GM12878 (cell line): ENCODE measurements around the gene S100A14. TPM values are rescaled to one million over a fixed set of nuclear protein-coding genes. Genes with fewer than 3 reads are reported as not detected.

Experiments used
- ATF2 ChIP-seq: IDR thresholded peaks from 2 replicates; pipeline ENCODE4 v1.6.1; 2012; ENCODE audit warnings: low read length, inconsistent platforms
- CBX5 ChIP-seq: sonication (generic); IDR thresholded peaks from 2 replicates; pipeline ENCODE4 v1.6.1; 2016; ENCODE audit warnings: low read depth, moderate library complexity, mild to moderate bottlenecking, inconsistent platforms
- DPF2 ChIP-seq: fragments of 450-650 bp; IDR thresholded peaks from 2 replicates; pipeline ENCODE4 v1.6.1; 2017; ENCODE audit warnings: mild to moderate bottlenecking
- FOXK2 ChIP-seq: fragments of 450-650 bp; IDR thresholded peaks from 2 replicates; pipeline ENCODE4 v1.6.1; 2017; ENCODE audit warnings: mild to moderate bottlenecking, moderate library complexity
- IKZF2 ChIP-seq, 2 experiments: fragments of 450-650 bp; IDR thresholded peaks; 2 replicates each; pipeline ENCODE4 v1.6.1; 2017; ENCODE audit warnings: mild to moderate bottlenecking in 2 of 2, moderate library complexity in 2 of 2
- IRF4 ChIP-seq: IDR thresholded peaks from 2 replicates; pipeline ENCODE4 v1.6.1; 2011; ENCODE audit warnings: low read depth, low read length
- JUND ChIP-seq: IDR thresholded peaks from 2 replicates; pipeline ENCODE4 v1.6.1; 2012; ENCODE audit warnings: low read depth, mild to moderate bottlenecking, low read length, improper control_type of control experiment, moderate library complexity
- MTA2 ChIP-seq: fragments of 450-650 bp; IDR thresholded peaks from 2 replicates; pipeline ENCODE4 v1.6.1; 2016; ENCODE audit warnings: low read depth, mild to moderate bottlenecking, moderate library complexity
- RAD21 ChIP-seq: IDR thresholded peaks from 2 replicates; pipeline ENCODE4 v1.6.1; 2011; ENCODE audit warnings: mild to moderate bottlenecking, low read depth, low read length, moderate library complexity; ENCODE audit not compliant: insufficient read depth
- REST ChIP-seq: IDR thresholded peaks from 2 replicates; pipeline ENCODE4 v1.6.1; 2012; ENCODE audit warnings: mild to moderate bottlenecking, low read depth, low read length
- RUNX3 ChIP-seq: IDR thresholded peaks from 2 replicates; pipeline ENCODE4 v1.6.1; 2012; ENCODE audit warnings: low read length, inconsistent platforms
- SIN3A ChIP-seq: IDR thresholded peaks from 2 replicates; pipeline ENCODE4 v1.6.1; 2012; ENCODE audit warnings: low read depth, low read length, improper control_type of control experiment
- SIX5 ChIP-seq: IDR thresholded peaks from 2 replicates; pipeline ENCODE4 v1.6.1; 2011; ENCODE audit warnings: mild to moderate bottlenecking, low read depth, low read length, moderate library complexity; ENCODE audit not compliant: severe bottlenecking
- SREBF1 ChIP-seq: IDR thresholded peaks from 2 replicates; pipeline ENCODE4 v1.6.1; 2012; ENCODE audit warnings: mild to moderate bottlenecking, low read length
- ZNF24 ChIP-seq: fragments of 450-650 bp; IDR thresholded peaks from 2 replicates; pipeline ENCODE4 v1.6.1; 2017; ENCODE audit warnings: antibody characterized with exemption, mild to moderate bottlenecking
- ZNF384 ChIP-seq: IDR thresholded peaks from 2 replicates; pipeline ENCODE4 v1.6.1; 2012; ENCODE audit warnings: low read depth, mild to moderate bottlenecking, low read length, improper control_type of control experiment, borderline replicate concordance
- ZNF687 ChIP-seq: fragments of 450-650 bp; IDR thresholded peaks from 2 replicates; pipeline ENCODE4 v1.6.1; 2017; ENCODE audit warnings: mild to moderate bottlenecking, moderate library complexity
- ZZZ3 ChIP-seq: IDR thresholded peaks from 2 replicates; pipeline ENCODE4 v1.6.1; 2011; ENCODE audit warnings: low read depth; ENCODE audit not compliant: control insufficient read depth, insufficient read length
- polyA plus RNA-seq, 11 experiments: library from polyadenylated mRNA; depleted of rRNA in 4 of 11; unstranded in 6 of 11; stranded (reverse) in 5 of 11; fragments of >200 nt; fragmentation: Nextera tagmentation in 4 of 11; fragmentation: Illumina TruSeq in 1 of 11; extraction: Ambion mirVana in 4 of 11; extraction: Trizol in 1 of 11; gene quantifications; 1 replicate in 1 of 11; 2 replicates in 10 of 11; pipeline versions ENCODE4 v1.2.1 to v1.2.3, GENCODE V29; 2011 to 2016; ENCODE audit warnings: inconsistent platforms in 2 of 11, missing spikeins in 2 of 11, low read depth in 1 of 11
- total RNA-seq, 4 experiments: library from RNA; depleted of rRNA in 3 of 4; stranded (reverse); fragments of >200 nt in 3 of 4; fragmentation: Illumina TruSeq in 1 of 4; extraction: Trizol in 1 of 4; gene quantifications; 2 replicates each; pipeline versions ENCODE4 v1.2.1 to v1.2.3, GENCODE V29; 2013 to 2021
- TF ChIP-seq, protein P1 (sequence below): fragments of 450-650 bp; IDR thresholded peaks from 2 replicates; pipeline ENCODE4 v1.6.1; 2017; ENCODE audit warnings: antibody characterized with exemption, mild to moderate bottlenecking, moderate library complexity

S100A14 gene
- total and polyA plus RNA-seq, 10 of the 15 experiments (the other 5 are each of a cell fraction or from before 2014, with no cell fraction given): 0.20 to 0.77 (median 0.45) TPM; not detected in 4

- TF ChIP-seq ATF2 (no peak), RUNX3 (no peak), REST (no peak), FOXK2 (no peak), IRF4 (no peak), ZNF687 (peak; percentile 88), SREBF1 (no peak), JUND (no peak), IKZF2 (IDR thresholded peaks at IDR 0.05) (peak; percentile 22 to 37; a peak in 2 of 4 replicates), SIN3A (no peak), ZNF384 (peak; percentile 14; the same call in 1 of the 2 replicates), ZZZ3 (no peak), CBX5 (no peak), SIX5 (no peak), ZNF24 (no peak), MTA2 (peak; percentile 59; the same call in 1 of the 2 replicates), DPF2 (0 out of 2 replicates have a peak, but pooled peaks have one; percentile 27), RAD21 (no peak)
- TF ChIP-seq, protein P1, sequence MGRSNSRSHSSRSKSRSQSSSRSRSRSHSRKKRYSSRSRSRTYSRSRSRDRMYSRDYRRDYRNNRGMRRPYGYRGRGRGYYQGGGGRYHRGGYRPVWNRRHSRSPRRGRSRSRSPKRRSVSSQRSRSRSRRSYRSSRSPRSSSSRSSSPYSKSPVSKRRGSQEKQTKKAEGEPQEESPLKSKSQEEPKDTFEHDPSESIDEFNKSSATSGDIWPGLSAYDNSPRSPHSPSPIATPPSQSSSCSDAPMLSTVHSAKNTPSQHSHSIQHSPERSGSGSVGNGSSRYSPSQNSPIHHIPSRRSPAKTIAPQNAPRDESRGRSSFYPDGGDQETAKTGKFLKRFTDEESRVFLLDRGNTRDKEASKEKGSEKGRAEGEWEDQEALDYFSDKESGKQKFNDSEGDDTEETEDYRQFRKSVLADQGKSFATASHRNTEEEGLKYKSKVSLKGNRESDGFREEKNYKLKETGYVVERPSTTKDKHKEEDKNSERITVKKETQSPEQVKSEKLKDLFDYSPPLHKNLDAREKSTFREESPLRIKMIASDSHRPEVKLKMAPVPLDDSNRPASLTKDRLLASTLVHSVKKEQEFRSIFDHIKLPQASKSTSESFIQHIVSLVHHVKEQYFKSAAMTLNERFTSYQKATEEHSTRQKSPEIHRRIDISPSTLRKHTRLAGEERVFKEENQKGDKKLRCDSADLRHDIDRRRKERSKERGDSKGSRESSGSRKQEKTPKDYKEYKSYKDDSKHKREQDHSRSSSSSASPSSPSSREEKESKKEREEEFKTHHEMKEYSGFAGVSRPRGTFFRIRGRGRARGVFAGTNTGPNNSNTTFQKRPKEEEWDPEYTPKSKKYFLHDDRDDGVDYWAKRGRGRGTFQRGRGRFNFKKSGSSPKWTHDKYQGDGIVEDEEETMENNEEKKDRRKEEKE: no peak
Measured at GRCh38 chr1:153565529-153566374, 50.4 kb downstream of the S100A14 start, which contains the start of gene S100A2 (continued).
